SK-N-SH (cell line): ENCODE measurements around the gene F2RL3.

ENCODE experiments used
- CHD2 ChIP-seq: fragments of 150-350 bp; IDR thresholded peaks from 2 replicates; pipeline ENCODE4 v1.6.1; 2018; ENCODE audit warnings: low read length; ENCODE audit not compliant: partially characterized antibody
- CTCF ChIP-seq: fragments of 200-600 bp; sonication (generic); IDR thresholded peaks from 2 replicates; pipeline ENCODE4 v1.6.1; 2017; ENCODE audit warnings: antibody characterized with exemption, mild to moderate bottlenecking, moderate library complexity
- EP300 ChIP-seq, 2 experiments: IDR thresholded peaks; 2 replicates each; pipeline versions ENCODE4 v1.4.0 to v1.6.1; 2012; ENCODE audit warnings: borderline replicate concordance in 1 of 2, low read depth in 1 of 2, low read length in 1 of 2
- FOXJ3 ChIP-seq: sonication (generic); formaldehyde crosslinking; IDR thresholded peaks from 2 replicates; pipeline ENCODE4 v1.5.1; 2020; ENCODE audit warnings: mild to moderate bottlenecking, missing genetic modification reagents
- GABPA ChIP-seq: IDR thresholded peaks from 2 replicates; pipeline ENCODE4 v1.4.0; 2012; ENCODE audit warnings: low read depth, mild to moderate bottlenecking
- MXI1 ChIP-seq: IDR thresholded peaks from 2 replicates; pipeline ENCODE4 v1.6.1; 2012; ENCODE audit warnings: mild to moderate bottlenecking, low read depth, low read length, improper control_type of control experiment
- NFIC ChIP-seq: IDR thresholded peaks from 2 replicates; pipeline ENCODE4 v1.4.0; 2012; ENCODE audit warnings: borderline replicate concordance
- POLR2AphosphoS5 ChIP-seq: IDR thresholded peaks from 2 replicates; pipeline ENCODE4 v1.6.1; 2012; ENCODE audit warnings: low read depth, low read length
- RAD21 ChIP-seq: IDR thresholded peaks from 2 replicates; pipeline ENCODE4 v1.6.1; 2012; ENCODE audit warnings: mild to moderate bottlenecking, low read length
- USF1 ChIP-seq: IDR thresholded peaks from 2 replicates; pipeline ENCODE4 v1.4.0; 2012; ENCODE audit warnings: low read depth, borderline replicate concordance
- TF ChIP-seq, protein P1 (sequence below): IDR thresholded peaks from 2 replicates; pipeline ENCODE4 v1.4.0; 2012; ENCODE audit warnings: low read depth, borderline replicate concordance

GRCh38 chr19:16917401-16917800 is 28.6 kb downstream of the F2RL3 start:
- TF ChIP-seq CTCF (no peak), RAD21 (no peak), EP300 (IDR thresholded peaks at IDR 0.05; ENCODE audit: borderline replicate concordance in 1 of 2, low read depth in 1 of 2, low read length in 1 of 2) (no peak), NFIC (no peak), CHD2 (no peak), POLR2AphosphoS5 (no peak), GABPA (no peak), USF1 (no peak), MXI1 (no peak), FOXJ3 (CRISPR knock-in tag) (no peak)
- TF ChIP-seq, protein P1, sequence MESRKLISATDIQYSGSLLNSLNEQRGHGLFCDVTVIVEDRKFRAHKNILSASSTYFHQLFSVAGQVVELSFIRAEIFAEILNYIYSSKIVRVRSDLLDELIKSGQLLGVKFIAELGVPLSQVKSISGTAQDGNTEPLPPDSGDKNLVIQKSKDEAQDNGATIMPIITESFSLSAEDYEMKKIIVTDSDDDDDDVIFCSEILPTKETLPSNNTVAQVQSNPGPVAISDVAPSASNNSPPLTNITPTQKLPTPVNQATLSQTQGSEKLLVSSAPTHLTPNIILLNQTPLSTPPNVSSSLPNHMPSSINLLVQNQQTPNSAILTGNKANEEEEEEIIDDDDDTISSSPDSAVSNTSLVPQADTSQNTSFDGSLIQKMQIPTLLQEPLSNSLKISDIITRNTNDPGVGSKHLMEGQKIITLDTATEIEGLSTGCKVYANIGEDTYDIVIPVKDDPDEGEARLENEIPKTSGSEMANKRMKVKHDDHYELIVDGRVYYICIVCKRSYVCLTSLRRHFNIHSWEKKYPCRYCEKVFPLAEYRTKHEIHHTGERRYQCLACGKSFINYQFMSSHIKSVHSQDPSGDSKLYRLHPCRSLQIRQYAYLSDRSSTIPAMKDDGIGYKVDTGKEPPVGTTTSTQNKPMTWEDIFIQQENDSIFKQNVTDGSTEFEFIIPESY: no peak
